ENCODE results near the gene KLF1. TPM values are rescaled to one million over a fixed set of nuclear protein-coding genes. Genes with fewer than 3 reads are reported as not detected.

KLF1 gene
- total RNA-seq, 6 donors from 2014 or later = 0.17 to 0.89 (median 0.42) TPM; not detected in 2

- no peak for TF ChIP-seq POLR2A (IDR thresholded peaks at IDR 0.05)
- no peak for TF ChIP-seq POLR2AphosphoS5 (IDR thresholded peaks at IDR 0.05)
- TF ChIP-seq CTCF (IDR thresholded peaks at IDR 0.05) = no peak
- H3K36me3 ChIP-seq = no peaks in the 10 kb centered on the region
- H3K9me3 ChIP-seq = no peaks in the 10 kb centered on the region
- WGBS, 2 donors = 81 to 90% methylated on average over 25 to 29 of the region's 34 CpGs
- peaks cover 0 to 2% (median 0%) of the 10 kb centered on the region in 4 donors for H3K27me3 ChIP-seq
- DNase-seq (peak in 1 of 2 donors; percentile 63), ATAC-seq (ENCODE audit: low FRiP score in 2 of 2) (no peak)
- peaks cover 7 to 10% (median 9%) of the 10 kb centered on the region in 4 donors for H3K4me1 ChIP-seq
- H3K27ac ChIP-seq = no peak overlapping the region
- H3K4me3 ChIP-seq = no peak overlapping the region
Measured at GRCh38 chr19:12864721-12865715, 22.0 kb downstream of the KLF1 start.

- peaks cover 0 to 2% (median 0%) of the 10 kb centered on the region in 4 donors for H3K27me3 ChIP-seq
- H3K4me3 ChIP-seq = no peak overlapping the region
- 98 to 100% methylated on average over 3 to 4 of the region's 4 CpGs for WGBS, 2 donors
- H3K36me3 ChIP-seq = no peaks in the 10 kb centered on the region
- no peak overlapping the region for H3K27ac ChIP-seq
- no peak for TF ChIP-seq POLR2AphosphoS5 (IDR thresholded peaks at IDR 0.05)
- no peak for TF ChIP-seq EP300 (IDR thresholded peaks at IDR 0.05)
- no peak for TF ChIP-seq CTCF (IDR thresholded peaks at IDR 0.05)
- TF ChIP-seq POLR2A (IDR thresholded peaks at IDR 0.05) = no peak
- peaks cover 7 to 10% (median 9%) of the 10 kb centered on the region in 4 donors for H3K4me1 ChIP-seq
- H3K9me3 ChIP-seq = no peaks in the 10 kb centered on the region
- DNase-seq = no peak
- ATAC-seq (ENCODE audit: low FRiP score in 2 of 2) = no peak
Measured at GRCh38 chr19:12864143-12864542, 22.9 kb downstream of the KLF1 start.

- no peak for DNase-seq
- Histone ChIP-seq H3K4me1 (no peaks in the 10 kb centered on the region), H3K4me3 (no peak overlapping the region), H3K9me3 (peaks cover 0 to 4% (median 0%) of the 10 kb centered on the region in 4 donors), H3K36me3 (no peaks in the 10 kb centered on the region), H3K27me3 (no peaks in the 10 kb centered on the region), H3K27ac (no peak overlapping the region)
- no peak for TF ChIP-seq POLR2A (IDR thresholded peaks at IDR 0.05)
- TF ChIP-seq EP300 (IDR thresholded peaks at IDR 0.05) = no peak
- no peak for TF ChIP-seq CTCF (IDR thresholded peaks at IDR 0.05)
- no peak for TF ChIP-seq POLR2AphosphoS5 (IDR thresholded peaks at IDR 0.05)
- no peak for ATAC-seq (ENCODE audit: low FRiP score in 2 of 2)
- 50 to 52% methylated on average over 7 of the region's 7 CpGs for WGBS, 2 donors
Measured at GRCh38 chr19:12859546-12859945, 27.5 kb downstream of the KLF1 start.

- DNase-seq (peak in 1 of 2 donors; percentile 75), ATAC-seq (ENCODE audit: low FRiP score in 2 of 2) (no peak)
- Histone ChIP-seq H3K4me3 (no peak overlapping the region), H3K27me3 (no peaks in the 10 kb centered on the region), H3K4me1 (no peaks in the 10 kb centered on the region), H3K9me3 (peaks cover 0 to 4% (median 0%) of the 10 kb centered on the region in 4 donors), H3K36me3 (no peaks in the 10 kb centered on the region), H3K27ac (no peak overlapping the region)
- WGBS, 2 donors = 91 to 94% methylated on average over 28 to 35 of the region's 35 CpGs
- TF ChIP-seq EP300 (IDR thresholded peaks at IDR 0.05) (no peak), CTCF (IDR thresholded peaks at IDR 0.05) (no peak)
Measured at GRCh38 chr19:12858041-12858928, 28.7 kb downstream of the KLF1 start.

Data from upper lobe of left lung (tissue), 6 donors.